Liver (tissue), 2 donors: ENCODE measurements around the gene OR10A2.

Source experiments
- JUND ChIP-seq, 2 donors: IDR thresholded peaks; 2 replicates each; pipeline ENCODE4 v1.6.1; 2016; ENCODE audit warnings: antibody characterized with exemption in 2 of 2
- TAF1 ChIP-seq: conservative IDR thresholded peaks from 2 replicates; pipeline ENCODE4 v1.6.1; 2016; ENCODE audit warnings: antibody characterized with exemption, mild to moderate bottlenecking
- TF ChIP-seq, protein P1 (sequence below): IDR thresholded peaks from 2 replicates; pipeline ENCODE4 v1.6.1; 2016; ENCODE audit warnings: antibody characterized with exemption
- donor health status: healthy.

DNA sequence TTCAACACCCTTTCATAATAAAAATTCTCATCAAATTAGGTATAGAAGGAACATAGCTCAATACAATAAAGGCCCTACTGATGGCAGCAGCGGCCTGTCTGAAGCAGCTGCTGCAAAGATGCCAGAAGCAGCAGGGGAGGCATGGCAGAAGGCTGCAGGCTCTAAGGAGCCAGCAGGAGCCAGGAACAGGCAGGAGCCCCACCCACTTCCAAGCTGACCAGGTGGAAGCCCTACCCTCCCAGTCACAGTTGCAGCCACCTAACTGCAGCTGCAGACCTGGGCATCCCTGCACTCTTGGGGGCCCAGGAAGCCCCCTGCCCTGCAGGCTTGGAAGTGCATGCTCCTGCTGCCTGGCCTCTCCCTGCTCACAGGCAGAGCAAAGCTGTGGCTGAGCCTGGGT, 45.2 kb upstream of the OR10A2 start:
- no peak for TF ChIP-seq TAF1
- no peak for TF ChIP-seq JUND (IDR thresholded peaks at IDR 0.05)
- TF ChIP-seq, protein P1, sequence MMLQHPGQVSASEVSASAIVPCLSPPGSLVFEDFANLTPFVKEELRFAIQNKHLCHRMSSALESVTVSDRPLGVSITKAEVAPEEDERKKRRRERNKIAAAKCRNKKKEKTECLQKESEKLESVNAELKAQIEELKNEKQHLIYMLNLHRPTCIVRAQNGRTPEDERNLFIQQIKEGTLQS = no peak
